CD4-positive, CD25-positive, alpha-beta regulatory T cell (primary cell): ENCODE measurements around the gene SDF4. TPM values are rescaled to one million over a fixed set of nuclear protein-coding genes. Genes with fewer than 3 reads are reported as not detected.
A peak's percentile ranks its signal among the peaks of the same experiment; 100 is the strongest.

ENCODE experiments used
- ATAC-seq, 2 donors: fragments of 150-1000 bp; cut with Tn5 transposase; one replicate each; pipeline ENCODE4 v1.10.0; 2021; ENCODE audit warnings: low read depth in 2 of 2, moderate number of reproducible peaks in 2 of 2, moderate library complexity in 1 of 2
- DNase-seq, 3 donors: peaks; one replicate each; pipeline versions ENCODE4 v3.0.0 to v3.0.0-alpha.2; 2012 to 2022; ENCODE audit warnings: mixed read lengths in 1 of 3
- H3K27ac ChIP-seq: one replicate; pipeline ENCODE4 v1.7.0; 2013; ENCODE audit warnings: mild to moderate bottlenecking, low read length; ENCODE audit not compliant: insufficient read depth, poor library complexity, severe bottlenecking
- H3K27me3 ChIP-seq: one replicate; pipeline ENCODE4 v1.7.0; 2013; ENCODE audit warnings: low read length; ENCODE audit not compliant: control insufficient read depth, insufficient read depth
- H3K36me3 ChIP-seq: one replicate; pipeline ENCODE4 v1.7.0; 2013; ENCODE audit warnings: mild to moderate bottlenecking, low read length, moderate library complexity; ENCODE audit not compliant: control insufficient read depth, insufficient read depth
- H3K4me1 ChIP-seq: 2 replicates; pipeline ENCODE4 v1.7.0; 2013; ENCODE audit warnings: mild to moderate bottlenecking, low read length; ENCODE audit not compliant: insufficient read depth, control insufficient read depth, poor library complexity, severe bottlenecking
- H3K4me3 ChIP-seq: one replicate; pipeline ENCODE4 v1.7.0; 2013; ENCODE audit warnings: low read depth, mild to moderate bottlenecking, low read length, moderate library complexity
- H3K9me3 ChIP-seq, 2 experiments: 1 replicate in 1 of 2; 2 replicates in 1 of 2; pipeline ENCODE4 v1.7.0; 2013; ENCODE audit warnings: low read length in 2 of 2, mild to moderate bottlenecking in 1 of 2, moderate library complexity in 1 of 2; ENCODE audit not compliant: control insufficient read depth in 2 of 2
- H3K27ac Mint-ChIP-seq, 3 donors: one replicate each; pipeline ENCODE4 v1.8.0; 2020 to 2022; ENCODE audit warnings: mild to moderate bottlenecking in 3 of 3, mixed read lengths in 3 of 3, moderate library complexity in 2 of 3
- H3K27me3 Mint-ChIP-seq: one replicate; pipeline ENCODE4 v1.8.0; 2022; ENCODE audit warnings: mild to moderate bottlenecking, mixed read lengths
- H3K36me3 Mint-ChIP-seq: one replicate; pipeline ENCODE4 v1.8.0; 2020; ENCODE audit warnings: mixed read lengths
- H3K4me1 Mint-ChIP-seq, 4 donors: one replicate each; pipeline ENCODE4 v1.8.0; 2020 to 2022; ENCODE audit warnings: mixed read lengths in 4 of 4, mild to moderate bottlenecking in 1 of 4
- H3K4me3 Mint-ChIP-seq, 4 donors: one replicate each; pipeline ENCODE4 v1.8.0; 2020 to 2022; ENCODE audit warnings: mild to moderate bottlenecking in 4 of 4, mixed read lengths in 4 of 4, moderate library complexity in 3 of 4
- H3K9me3 Mint-ChIP-seq, 7 donors: one replicate each; pipeline ENCODE4 v1.8.0; 2020 to 2022; ENCODE audit warnings: mixed read lengths in 7 of 7, mild to moderate bottlenecking in 3 of 7, moderate library complexity in 2 of 7
- polyA plus RNA-seq, 4 donors: library from polyadenylated mRNA; unstranded; fragments of 300-500 nt; fragmentation: Illumina TruSeq; gene quantifications; one replicate each; pipeline ENCODE4 v1.2.3, GENCODE V29; 2021
- total RNA-seq: library from RNA; stranded (reverse); gene quantifications from one replicate; pipeline ENCODE4 v1.2.3, GENCODE V29; 2022

Gene SDF4
- total and polyA plus RNA-seq, 5 donors from 2014 or later = 70.3 to 165 (median 103) TPM

DNA sequence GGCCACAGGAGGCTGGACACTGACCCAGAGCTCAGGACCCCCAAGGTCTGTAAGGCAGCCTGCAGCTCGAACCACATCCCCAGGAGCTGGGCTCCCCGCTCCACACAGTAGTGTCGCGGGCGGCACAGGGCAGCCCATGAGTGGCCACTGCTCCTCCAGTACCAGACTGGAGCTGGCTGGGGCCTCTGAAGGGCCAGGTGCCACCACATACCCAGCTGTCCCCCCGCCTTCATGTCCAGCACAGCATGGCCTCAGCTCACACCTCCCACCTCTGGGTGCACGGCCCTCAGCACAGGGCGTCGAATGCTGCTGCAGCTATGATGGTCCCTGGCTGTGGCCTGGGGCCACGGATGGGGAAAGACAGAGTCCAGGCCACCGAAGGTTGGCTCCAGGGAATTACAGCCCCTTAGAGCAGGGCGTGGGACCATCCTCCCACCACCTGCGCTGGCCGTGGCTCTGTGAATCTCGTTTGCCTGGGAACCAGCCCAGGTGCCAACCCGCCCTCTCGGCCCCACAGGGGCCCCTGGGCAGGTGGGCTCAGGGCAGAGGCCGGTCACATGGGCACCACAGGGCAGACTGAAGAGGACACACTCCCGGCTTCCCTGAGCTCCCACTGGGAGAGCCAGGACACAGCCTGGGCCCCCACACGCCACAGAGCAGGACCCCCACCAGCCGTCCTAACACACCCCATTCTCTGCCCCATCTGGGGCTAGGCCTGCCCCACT, 15.8 kb downstream of the SDF4 start:
- Mint-ChIP-seq H3K27ac (peak overlapping the region in 2 of 3 donors; percentile 98 to 99), H3K4me1 (peaks cover 3 to 46% (median 18%) of the 10 kb centered on the region in 4 donors), H3K9me3 (peaks cover 0 to 2% (median 0%) of the 10 kb centered on the region in 7 donors), H3K36me3 (peaks cover 13% of the 10 kb centered on the region), H3K27me3 (peaks cover 6% of the 10 kb centered on the region), H3K4me3 (peak overlapping the region; percentile 80 to 98 (median 87))
- H3K9me3 ChIP-seq = no peaks in the 10 kb centered on the region
- no peaks in the 10 kb centered on the region for H3K36me3 ChIP-seq
- DNase-seq = no peak
- peaks cover 76% of the 10 kb centered on the region for H3K4me1 ChIP-seq
- ATAC-seq = no peak
- H3K27me3 ChIP-seq = no peaks in the 10 kb centered on the region
- peak overlapping the region; percentile 84 for H3K27ac ChIP-seq
- H3K4me3 ChIP-seq = no peak overlapping the region

GRCh38 chr1:1215080-1215676, 16.6 kb downstream of the SDF4 start:
- Mint-ChIP-seq H3K9me3 (peaks cover 0 to 2% (median 0%) of the 10 kb centered on the region in 7 donors), H3K4me3 (peak overlapping the region; percentile 62 to 84 (median 70)), H3K36me3 (peaks cover 6% of the 10 kb centered on the region), H3K27me3 (peaks cover 6% of the 10 kb centered on the region), H3K4me1 (peaks cover 3 to 47% (median 16%) of the 10 kb centered on the region in 4 donors), H3K27ac (peak overlapping the region; percentile 86 to 99 (median 88))
- ATAC-seq (no peak), DNase-seq (peak in 1 of 3 donors; percentile 49)
- H3K27me3 ChIP-seq = no peaks in the 10 kb centered on the region
- H3K9me3 ChIP-seq = no peaks in the 10 kb centered on the region
- peaks cover 79% of the 10 kb centered on the region for H3K4me1 ChIP-seq
- no peak overlapping the region for H3K4me3 ChIP-seq
- peak overlapping the region; percentile 84 for H3K27ac ChIP-seq
- H3K36me3 ChIP-seq = no peaks in the 10 kb centered on the region

DNA sequence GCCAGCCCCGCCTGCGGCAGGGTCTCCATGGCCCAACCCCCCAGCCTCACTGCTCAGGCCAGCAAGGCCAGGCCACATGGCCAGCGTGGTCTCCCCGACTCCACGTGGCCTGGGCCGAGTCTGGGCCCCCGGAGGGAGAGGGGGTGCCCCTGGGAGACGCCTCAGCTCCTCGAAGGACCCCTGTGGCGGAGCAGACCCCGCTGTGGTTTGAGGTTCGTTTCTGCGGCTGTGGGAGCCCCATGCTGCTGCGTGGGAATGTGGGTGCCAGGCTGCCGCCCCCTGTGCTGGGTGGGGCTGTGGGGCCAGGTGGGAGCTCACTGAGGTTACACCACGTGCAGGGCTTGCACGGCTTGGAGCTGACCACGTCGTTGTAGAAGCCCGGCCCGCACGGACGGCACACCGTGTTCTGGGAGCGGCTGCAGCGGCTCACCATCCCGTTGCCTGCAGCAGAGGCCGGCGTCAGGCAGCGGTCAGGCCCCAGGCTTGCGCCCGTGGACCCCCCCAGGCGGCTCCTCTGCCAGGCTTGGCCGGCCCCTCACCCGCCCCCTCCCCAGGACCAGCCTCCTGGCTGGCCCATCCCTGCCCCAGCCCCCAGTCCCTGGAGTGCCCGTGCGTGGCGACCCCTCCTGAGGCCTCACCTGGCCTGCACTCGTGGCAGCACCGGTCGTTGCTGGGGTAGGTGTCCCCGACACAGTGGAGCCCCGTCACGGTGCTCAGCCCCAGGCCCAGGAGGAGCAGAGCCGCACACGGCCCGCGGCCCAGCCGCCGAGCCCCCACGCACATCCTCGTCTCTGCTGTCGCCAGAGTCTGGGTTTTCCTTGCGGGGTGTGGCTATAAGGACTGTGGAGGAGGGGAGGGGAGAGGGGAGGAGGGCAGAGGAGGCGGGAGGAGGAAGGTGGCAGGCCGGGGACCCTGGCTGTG, 18.2 kb downstream of the SDF4 start, which contains the start of gene TNFRSF4:
TSS of gene TNFRSF4 (minus strand) at position 809 of the 921 bp plus-strand sequence. CDS start at position 783, 26 bp downstream.
- Mint-ChIP-seq H3K9me3 (peaks cover 0 to 2% (median 0%) of the 10 kb centered on the region in 7 donors), H3K4me1 (peaks cover 3 to 46% (median 17%) of the 10 kb centered on the region in 4 donors), H3K36me3 (peaks cover 6% of the 10 kb centered on the region), H3K27ac (peak within 1 kb of the TSS; percentile 43 to 99 (median 88)), H3K4me3 (peak within 1 kb of the TSS; percentile 76 to 84 (median 80)), H3K27me3 (peaks cover 6% of the 10 kb centered on the region)
- Histone ChIP-seq H3K36me3 (no peaks in the 10 kb centered on the region), H3K27ac (peak within 1 kb of the TSS; percentile 84), H3K27me3 (no peaks in the 10 kb centered on the region), H3K9me3 (no peaks in the 10 kb centered on the region), H3K4me3 (peak within 1 kb of the TSS; percentile 19), H3K4me1 (peaks cover 74% of the 10 kb centered on the region)
- ATAC-seq (peak in 1 of 2 donors; percentile 12), DNase-seq (peak in 1 of 3 donors; percentile 48)

- Histone ChIP-seq H3K27me3 (no peaks in the 10 kb centered on the region), H3K4me1 (peaks cover 80% of the 10 kb centered on the region), H3K4me3 (no peak overlapping the region), H3K9me3 (no peaks in the 10 kb centered on the region), H3K36me3 (no peaks in the 10 kb centered on the region), H3K27ac (peak overlapping the region; percentile 84)
- peaks cover 6% of the 10 kb centered on the region for H3K36me3 Mint-ChIP-seq
- DNase-seq (peak in 2 of 3 donors; percentile 48 to 68), ATAC-seq (peak in 1 of 2 donors; percentile 4)
- H3K4me1 Mint-ChIP-seq = peaks cover 5 to 47% (median 21%) of the 10 kb centered on the region in 4 donors
- peaks cover 0 to 2% (median 0%) of the 10 kb centered on the region in 7 donors for H3K9me3 Mint-ChIP-seq
- H3K27me3 Mint-ChIP-seq = peaks cover 14% of the 10 kb centered on the region
- peak overlapping the region; percentile 7 to 65 (median 51) for H3K4me3 Mint-ChIP-seq
- no peak overlapping the region for H3K27ac Mint-ChIP-seq
These were observed 18.9 kb downstream of the SDF4 start for GRCh38 chr1:1212780-1213344.

GRCh38 chr1:1211541-1212441, 20.0 kb downstream of the SDF4 start:
- Mint-ChIP-seq H3K9me3 (peaks cover 0 to 2% (median 0%) of the 10 kb centered on the region in 7 donors), H3K4me1 (peaks cover 4 to 46% (median 21%) of the 10 kb centered on the region in 4 donors), H3K4me3 (peak overlapping the region in 3 of 4 donors; percentile 32 to 56 (median 55)), H3K27me3 (peaks cover 13% of the 10 kb centered on the region), H3K27ac (peak overlapping the region in 1 of 3 donors; percentile 26), H3K36me3 (peaks cover 4% of the 10 kb centered on the region)
- Histone ChIP-seq H3K36me3 (no peaks in the 10 kb centered on the region), H3K9me3 (no peaks in the 10 kb centered on the region), H3K4me3 (no peak overlapping the region), H3K27me3 (no peaks in the 10 kb centered on the region), H3K4me1 (peaks cover 83% of the 10 kb centered on the region), H3K27ac (peak overlapping the region; percentile 84)
- ATAC-seq (no peak), DNase-seq (peak in 1 of 3 donors; percentile 2)

DNA sequence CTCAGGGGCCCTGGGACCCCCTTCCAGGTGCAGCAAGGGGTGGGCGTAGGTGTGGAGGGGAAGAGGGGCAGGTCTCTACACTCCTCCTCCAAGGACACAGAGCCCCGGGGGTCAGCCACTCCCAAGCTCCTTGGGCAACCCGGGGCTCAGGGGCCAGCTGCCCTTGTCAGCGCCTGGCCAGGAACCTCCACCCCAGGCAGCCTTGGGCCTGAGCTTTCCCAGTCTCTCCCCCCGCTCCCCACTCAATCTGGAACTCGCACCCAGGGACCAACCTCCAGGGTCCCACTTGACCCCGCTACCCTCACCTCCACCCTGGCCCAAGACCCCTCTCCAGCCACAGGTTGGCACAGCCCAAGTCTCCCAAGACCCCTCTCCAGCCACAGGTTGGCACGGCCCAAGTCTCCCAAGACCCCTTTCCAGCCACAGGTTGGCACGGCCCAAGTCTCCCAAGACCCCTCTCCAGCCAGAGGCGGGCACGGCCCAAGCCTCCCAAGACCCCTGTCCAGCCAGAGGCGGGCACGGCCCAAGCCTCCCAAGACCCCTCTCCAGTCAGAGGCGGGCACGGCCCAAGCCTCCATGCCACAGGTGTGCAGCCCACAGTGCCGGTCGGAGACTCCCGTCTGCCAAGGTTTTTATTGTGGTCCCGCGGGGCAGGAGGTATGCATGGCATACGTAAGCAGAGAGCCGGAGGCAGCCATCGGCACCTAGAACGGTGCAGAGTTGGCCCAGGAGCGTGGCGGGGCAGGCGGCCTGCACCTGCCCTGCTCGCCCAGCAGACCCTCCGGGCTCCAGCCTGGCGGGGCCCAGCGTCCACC, 20.9 kb downstream of the SDF4 start:
- no peak overlapping the region for H3K27ac ChIP-seq
- Mint-ChIP-seq H3K27me3 (peaks cover 7% of the 10 kb centered on the region), H3K27ac (peak overlapping the region in 1 of 3 donors; percentile 25), H3K4me1 (peaks cover 0 to 45% (median 18%) of the 10 kb centered on the region in 4 donors), H3K4me3 (peak overlapping the region; percentile 41 to 83 (median 70)), H3K9me3 (no peaks in the 10 kb centered on the region), H3K36me3 (no peaks in the 10 kb centered on the region)
- DNase-seq (peak in 1 of 3 donors; percentile 1), ATAC-seq (no peak)
- peaks cover 83% of the 10 kb centered on the region for H3K4me1 ChIP-seq
- H3K4me3 ChIP-seq = no peak overlapping the region
- H3K27me3 ChIP-seq = no peaks in the 10 kb centered on the region
- H3K9me3 ChIP-seq = no peaks in the 10 kb centered on the region
- H3K36me3 ChIP-seq = no peaks in the 10 kb centered on the region
